B cell (primary cell): ENCODE measurements around the gene SSTR1. TPM values are rescaled to one million over a fixed set of nuclear protein-coding genes. Genes with fewer than 3 reads are reported as not detected.

Experiments used
- ATAC-seq: fragments of 200-7000 bp; cut with Tn5 transposase; one replicate; pipeline ENCODE4 v1.10.0; 2021; ENCODE audit warnings: low read depth, mild to moderate bottlenecking, moderate number of reproducible peaks, moderate library complexity
- CTCF ChIA-PET: fragments of 350-600 bp; sonication (Branson Sonifier 250); formaldehyde crosslinking; loops from one replicate; lab custom pipeline; 2021; ENCODE audit warnings: antibody characterized with exemption, inconsistent platforms; lab: Charles Lee
- POLR2A ChIA-PET: fragments of 350-600 bp; sonication (Branson Sonifier 250); formaldehyde crosslinking; loops from one replicate; lab custom pipeline; 2021; ENCODE audit warnings: antibody characterized with exemption; lab: Charles Lee
- DNase-seq: peaks from one replicate; pipeline ENCODE4 v3.0.0; 2013
- H2AFZ ChIP-seq: 2 replicates; pipeline ENCODE4 v1.6.1; 2012; ENCODE audit warnings: mild to moderate bottlenecking, low read depth, low read length; ENCODE audit not compliant: insufficient read depth, poor library complexity, severe bottlenecking
- H3K27ac ChIP-seq, 2 donors: 1 replicate in 1 of 2; 2 replicates in 1 of 2; pipeline ENCODE4 v1.5.1; 2012 to 2013; ENCODE audit warnings: low read length in 2 of 2, mild to moderate bottlenecking in 2 of 2, moderate library complexity in 1 of 2
- H3K27me3 ChIP-seq, 4 experiments: fragments of 200-600 bp in 1 of 4; sonication (generic) in 1 of 4; replicated peaks in 1 of 4; 1 replicate in 2 of 4; 2 replicates in 2 of 4; pipeline versions ENCODE4 v1.6.1 to v1.7.0; 2013 to 2016; ENCODE audit warnings: low read length in 3 of 4, mild to moderate bottlenecking in 2 of 4, mixed read lengths in 1 of 4, moderate library complexity in 1 of 4; ENCODE audit not compliant: insufficient read depth in 4 of 4, control insufficient read depth in 3 of 4; ENCODE audit errors: control extremely low read depth in 1 of 4
- H3K36me3 ChIP-seq, 2 experiments: replicated peaks in 1 of 2; 1 replicate in 1 of 2; 2 replicates in 1 of 2; pipeline versions ENCODE4 v1.6.1 to v1.7.1; 2013; ENCODE audit warnings: low read length in 1 of 2; ENCODE audit not compliant: insufficient read depth in 2 of 2, control insufficient read depth in 1 of 2; ENCODE audit errors: control extremely low read depth in 1 of 2, extremely low read depth in 1 of 2
- H3K4me1 ChIP-seq, 2 donors: fragments of 200-600 bp in 1 of 2; sonication (generic) in 1 of 2; 1 replicate in 1 of 2; 2 replicates in 1 of 2; pipeline versions ENCODE4 v1.5.1 to v1.6.1; 2013 to 2017; ENCODE audit warnings: low read length in 2 of 2; ENCODE audit not compliant: control insufficient read depth in 2 of 2, insufficient read depth in 2 of 2
- H3K4me2 ChIP-seq: replicated peaks from 2 replicates; pipeline ENCODE3; 2012; ENCODE audit warnings: mild to moderate bottlenecking, low read depth, low read length; ENCODE audit not compliant: poor library complexity, severe bottlenecking
- H3K4me3 ChIP-seq, 5 experiments: fragments of 200-600 bp in 1 of 5; sonication (generic) in 1 of 5; 1 replicate in 3 of 5; 2 replicates in 2 of 5; pipeline versions ENCODE4 v1.5.1 to v1.7.0; 2011 to 2016; ENCODE audit warnings: low read length in 4 of 5, mild to moderate bottlenecking in 4 of 5, low read depth in 2 of 5, control low read depth in 1 of 5, moderate library complexity in 1 of 5; ENCODE audit not compliant: insufficient read depth in 1 of 5; ENCODE audit errors: control extremely low read depth in 1 of 5, extremely low read depth in 1 of 5
- H3K79me2 ChIP-seq: fragments of 200-600 bp; sonication (generic); one replicate; pipeline ENCODE4 v1.6.0; 2016; ENCODE audit warnings: low read length; ENCODE audit not compliant: control insufficient read depth, insufficient read depth
- H3K9ac ChIP-seq: fragments of 200-600 bp; sonication (generic); 2 replicates; pipeline ENCODE4 v1.6.1; 2017; ENCODE audit warnings: mild to moderate bottlenecking, low read length, moderate library complexity
- H3K9me3 ChIP-seq, 3 donors: one replicate each; pipeline versions ENCODE4 v1.6.1 to v1.7.1; 2013; ENCODE audit warnings: low read length in 2 of 3; ENCODE audit not compliant: control insufficient read depth in 2 of 3, insufficient read depth in 1 of 3; ENCODE audit errors: control extremely low read depth in 1 of 3
- H4K20me1 ChIP-seq: 2 replicates; pipeline ENCODE4 v1.6.0; 2012; ENCODE audit warnings: mild to moderate bottlenecking, low read length; ENCODE audit not compliant: insufficient read depth, control insufficient read depth, poor library complexity, severe bottlenecking
- H3K27ac Mint-ChIP-seq: one replicate; pipeline ENCODE4 v1.8.0; 2021; ENCODE audit warnings: mixed read lengths
- H3K27me3 Mint-ChIP-seq: one replicate; pipeline ENCODE4 v1.8.0; 2021; ENCODE audit warnings: mixed read lengths
- H3K4me1 Mint-ChIP-seq: one replicate; pipeline ENCODE4 v1.8.0; 2021; ENCODE audit warnings: mixed read lengths
- H3K4me3 Mint-ChIP-seq: one replicate; pipeline ENCODE4 v1.8.0; 2021; ENCODE audit warnings: mixed read lengths
- H3K9me3 Mint-ChIP-seq: one replicate; pipeline ENCODE4 v1.8.0; 2022; ENCODE audit warnings: mixed read lengths; ENCODE audit not compliant: insufficient read depth
- EZH2 ChIP-seq: IDR thresholded peaks from 2 replicates; pipeline ENCODE4 v1.6.1; 2012; ENCODE audit warnings: borderline replicate concordance, low read depth, mild to moderate bottlenecking, moderate library complexity, low read length; ENCODE audit not compliant: insufficient read depth, poor library complexity, severe bottlenecking
- WGBS: methylation state at CpG from one replicate; pipeline ENCODE4 v1.1.5; 2013; ENCODE audit warnings: missing lambda C conversion rate; ENCODE audit not compliant: insufficient coverage; 5-methylcytosine and 5-hydroxymethylcytosine counted together
- intact Hi-C: fragments of 100-400 bp; cut with micrococcal nuclease; formaldehyde crosslinking; loops from one replicate; pipeline ENCODE4 v1.10.0; 2022
- polyA plus RNA-seq: library from polyadenylated mRNA; depleted of rRNA; stranded (reverse); fragments of >200 nt; gene quantifications from 2 replicates; pipeline ENCODE4 v1.2.3, GENCODE V29; 2012
- total RNA-seq, 2 donors: library from RNA; stranded (reverse); fragments of 120-200 nt in 1 of 2; gene quantifications; 1 replicate in 1 of 2; 2 replicates in 1 of 2; pipeline versions ENCODE4 v1.2.3 to v1.2.4, GENCODE V29; 2013 to 2022
- TF ChIP-seq, protein P1 (sequence below): fragments of 200-600 bp; IDR thresholded peaks from one replicate; pipeline ENCODE4 v1.8.0; 2022; ENCODE audit warnings: antibody characterized with exemption, mild to moderate bottlenecking

SSTR1 gene
- total and polyA plus RNA-seq, 2 donors (not counting 1 experiment from before 2014, with no cell fraction given) = not detected

DNA sequence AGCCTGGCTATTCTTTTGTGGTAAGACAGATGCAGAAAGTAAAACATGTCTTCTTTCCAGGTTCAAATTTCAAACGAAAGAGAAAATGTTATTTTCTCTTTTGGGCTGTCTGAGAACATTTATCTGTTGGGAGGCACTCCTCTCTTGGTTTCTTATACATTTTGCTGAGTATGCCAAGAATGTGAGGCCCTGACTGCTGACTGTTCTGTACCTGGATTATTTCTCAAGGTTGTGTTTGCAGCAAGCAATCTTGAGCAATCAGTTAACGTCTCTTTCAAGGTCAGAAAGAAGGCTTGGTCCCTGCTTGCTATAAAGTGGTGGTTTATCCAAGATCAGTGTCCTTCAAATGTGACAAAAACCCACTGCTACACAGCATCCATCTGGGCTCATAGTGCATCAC, 9.8 kb downstream of the SSTR1 start:
- 80% methylated on average over 2 of the region's 2 CpGs for WGBS
- no peak overlapping the region for H2AFZ ChIP-seq
- intact Hi-C loops = no loop called here

GRCh38 chr14:38221077-38221476, 13.4 kb downstream of the SSTR1 start:
- H3K36me3 ChIP-seq = no peaks in the 10 kb centered on the region
- H3K27me3 ChIP-seq = no peaks in the 10 kb centered on the region
- ChIA-PET POLR2A (no interaction called here), CTCF (no interaction called here)
- intact Hi-C loops = no loop called here
- no peak overlapping the region for H3K27ac ChIP-seq
- TF ChIP-seq, protein P1, sequence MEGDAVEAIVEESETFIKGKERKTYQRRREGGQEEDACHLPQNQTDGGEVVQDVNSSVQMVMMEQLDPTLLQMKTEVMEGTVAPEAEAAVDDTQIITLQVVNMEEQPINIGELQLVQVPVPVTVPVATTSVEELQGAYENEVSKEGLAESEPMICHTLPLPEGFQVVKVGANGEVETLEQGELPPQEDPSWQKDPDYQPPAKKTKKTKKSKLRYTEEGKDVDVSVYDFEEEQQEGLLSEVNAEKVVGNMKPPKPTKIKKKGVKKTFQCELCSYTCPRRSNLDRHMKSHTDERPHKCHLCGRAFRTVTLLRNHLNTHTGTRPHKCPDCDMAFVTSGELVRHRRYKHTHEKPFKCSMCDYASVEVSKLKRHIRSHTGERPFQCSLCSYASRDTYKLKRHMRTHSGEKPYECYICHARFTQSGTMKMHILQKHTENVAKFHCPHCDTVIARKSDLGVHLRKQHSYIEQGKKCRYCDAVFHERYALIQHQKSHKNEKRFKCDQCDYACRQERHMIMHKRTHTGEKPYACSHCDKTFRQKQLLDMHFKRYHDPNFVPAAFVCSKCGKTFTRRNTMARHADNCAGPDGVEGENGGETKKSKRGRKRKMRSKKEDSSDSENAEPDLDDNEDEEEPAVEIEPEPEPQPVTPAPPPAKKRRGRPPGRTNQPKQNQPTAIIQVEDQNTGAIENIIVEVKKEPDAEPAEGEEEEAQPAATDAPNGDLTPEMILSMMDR = no peak
- TF ChIP-seq EZH2 = no peak
- DNase-seq = no peak
- H3K4me2 ChIP-seq = no peak overlapping the region
- peaks cover 0 to 4% (median 1%) of the 10 kb centered on the region in 3 donors for H3K9me3 ChIP-seq
- 60% methylated on average over 1 of the region's 3 CpGs for WGBS
- Mint-ChIP-seq H3K9me3 (peaks cover 2% of the 10 kb centered on the region), H3K27ac (no peak overlapping the region), H3K4me1 (no peaks in the 10 kb centered on the region), H3K27me3 (no peaks in the 10 kb centered on the region), H3K4me3 (no peak overlapping the region)
- no peaks in the 10 kb centered on the region for H3K4me1 ChIP-seq
- H2AFZ ChIP-seq = no peak overlapping the region
- no peak for ATAC-seq
- H4K20me1 ChIP-seq = no peaks in the 10 kb centered on the region
- H3K79me2 ChIP-seq = no peaks in the 10 kb centered on the region
- no peak overlapping the region for H3K9ac ChIP-seq
- H3K4me3 ChIP-seq = no peak overlapping the region

More for the DNA sequence above, 9.8 kb downstream of the SSTR1 start:
- H3K27ac Mint-ChIP-seq = no peak overlapping the region
- no peaks in the 10 kb centered on the region for H3K4me1 ChIP-seq
- no peak overlapping the region for H3K4me2 ChIP-seq
- H4K20me1 ChIP-seq = no peaks in the 10 kb centered on the region
- H3K27me3 Mint-ChIP-seq = peaks cover 13% of the 10 kb centered on the region
- ChIA-PET CTCF (no interaction called here), POLR2A (no interaction called here)
- ATAC-seq = no peak
- H3K4me3 ChIP-seq = no peak overlapping the region
- TF ChIP-seq EZH2 = no peak
- TF ChIP-seq, protein P1 = no peak
- H3K9me3 Mint-ChIP-seq = no peaks in the 10 kb centered on the region
- no peaks in the 10 kb centered on the region for H3K79me2 ChIP-seq
- H3K4me3 Mint-ChIP-seq = no peak overlapping the region
- H3K27ac ChIP-seq = no peak overlapping the region
- no peak overlapping the region for H3K9ac ChIP-seq
- no peak for DNase-seq
- H3K27me3 ChIP-seq = peaks cover 0 to 3% (median 0%) of the 10 kb centered on the region in 4 experiments
- no peaks in the 10 kb centered on the region for H3K4me1 Mint-ChIP-seq
- H3K9me3 ChIP-seq = peaks cover 0 to 3% (median 1%) of the 10 kb centered on the region in 3 donors
- no peaks in the 10 kb centered on the region for H3K36me3 ChIP-seq
